A549 (cell line): Measurements from ENCODE around the gene C11orf98. TPM values are rescaled to one million over a fixed set of nuclear protein-coding genes. Genes with fewer than 3 reads are reported as not detected.
A peak's percentile ranks its signal among the peaks of the same experiment; 100 is the strongest.

Experiments used
- BHLHE40 ChIP-seq: IDR thresholded peaks from 2 replicates; pipeline ENCODE4 v1.6.1; 2012; ENCODE audit warnings: low read depth, low read length, inconsistent platforms
- CBX8 ChIP-seq: fragments of 200-600 bp; sonication (generic); IDR thresholded peaks from 2 replicates; pipeline ENCODE4 v1.6.1; 2016
- CEBPB ChIP-seq, 2 experiments: fragments of >200 bp in 1 of 2; sonication (Bioruptor Twin) in 1 of 2; formaldehyde crosslinking in 1 of 2; IDR thresholded peaks; 2 replicates each; pipeline ENCODE4 v1.6.1; 2012 to 2016
- CHD2 ChIP-seq: fragments of 150-350 bp; IDR thresholded peaks from 2 replicates; pipeline ENCODE4 v1.6.1; 2014; ENCODE audit warnings: low read length; ENCODE audit not compliant: partially characterized antibody
- CTCF ChIP-seq: fragments of >200 bp; sonication (Bioruptor Twin); formaldehyde crosslinking; IDR thresholded peaks from 3 replicates; pipeline ENCODE4 v1.5.1; 2016
- ELK1 ChIP-seq: fragments of 150-350 bp; IDR thresholded peaks from 2 replicates; pipeline ENCODE4 v1.6.1; 2014; ENCODE audit warnings: low read depth, mild to moderate bottlenecking, low read length
- ESRRA ChIP-seq: fragments of 150-350 bp; IDR thresholded peaks from 2 replicates; pipeline ENCODE4 v1.6.1; 2014; ENCODE audit warnings: mild to moderate bottlenecking, low read length, borderline replicate concordance
- FOSB ChIP-seq: fragments of 250-450 bp; sonication (Bioruptor Pico); IDR thresholded peaks from 2 replicates; pipeline ENCODE4 v1.5.0; 2020; ENCODE audit warnings: mild to moderate bottlenecking, moderate library complexity
- GATA3 ChIP-seq: IDR thresholded peaks from 2 replicates; pipeline ENCODE4 v1.6.1; 2012; ENCODE audit warnings: borderline replicate concordance
- HDAC2 ChIP-seq: fragments of 200-600 bp; sonication (generic); IDR thresholded peaks from 2 replicates; pipeline ENCODE4 v1.6.1; 2016
- HOXA7 ChIP-seq: fragments of 250-450 bp; sonication (Bioruptor Pico); IDR thresholded peaks from 2 replicates; pipeline ENCODE4 v1.5.0; 2020; ENCODE audit warnings: mild to moderate bottlenecking, moderate library complexity
- HOXB13 ChIP-seq: fragments of 250-450 bp; sonication (Bioruptor Pico); IDR thresholded peaks from 2 replicates; pipeline ENCODE4 v1.5.0; 2020; ENCODE audit warnings: low read depth, mild to moderate bottlenecking, moderate library complexity
- KDM1A ChIP-seq: fragments of 200-600 bp; sonication (generic); IDR thresholded peaks from 2 replicates; pipeline ENCODE4 v1.6.1; 2016; ENCODE audit warnings: low read depth, mild to moderate bottlenecking
- MAFK ChIP-seq: fragments of 450-650 bp; IDR thresholded peaks from 2 replicates; pipeline ENCODE4 v1.6.1; 2014; ENCODE audit not compliant: partially characterized antibody
- MAX ChIP-seq: IDR thresholded peaks from 2 replicates; pipeline ENCODE4 v1.6.1; 2012
- NR3C1 ChIP-seq: fragments of >200 bp; sonication (Bioruptor Twin); formaldehyde crosslinking; IDR thresholded peaks from 3 replicates; pipeline ENCODE4 v1.6.1; 2017
- POLR2AphosphoS2 ChIP-seq: conservative IDR thresholded peaks from 2 replicates; pipeline ENCODE4 v1.6.1; 2012; ENCODE audit warnings: low read length, improper control_type of control experiment, inconsistent platforms
- RAD21 ChIP-seq, 2 experiments: fragments of >200 bp in 1 of 2; sonication (Bioruptor Twin) in 1 of 2; formaldehyde crosslinking in 1 of 2; IDR thresholded peaks in 1 of 2; conservative IDR thresholded peaks in 1 of 2; 2 replicates in 1 of 2; 3 replicates in 1 of 2; pipeline ENCODE4 v1.6.1; 2012 to 2018; ENCODE audit warnings: inconsistent platforms in 1 of 2
- RCOR1 ChIP-seq: fragments of 150-350 bp; IDR thresholded peaks from 2 replicates; pipeline ENCODE4 v1.6.1; 2014; ENCODE audit warnings: antibody characterized with exemption, low read length, low read depth
- REST ChIP-seq: fragments of 200-600 bp; sonication (generic); IDR thresholded peaks from 2 replicates; pipeline ENCODE4 v1.6.1; 2016; ENCODE audit warnings: antibody characterized with exemption, mild to moderate bottlenecking, moderate library complexity
- RFX5 ChIP-seq: fragments of 450-650 bp; IDR thresholded peaks from 2 replicates; pipeline ENCODE4 v1.7.1; 2014; ENCODE audit warnings: antibody characterized with exemption, mild to moderate bottlenecking, moderate library complexity
- SREBF2 ChIP-seq: fragments of 450-650 bp; IDR thresholded peaks from 2 replicates; pipeline ENCODE4 v1.6.1; 2014; ENCODE audit warnings: mild to moderate bottlenecking, moderate library complexity
- TFCP2L1 ChIP-seq: fragments of 250-450 bp; sonication (Bioruptor Pico); IDR thresholded peaks from 2 replicates; pipeline ENCODE4 v1.5.0; 2021; ENCODE audit warnings: mild to moderate bottlenecking
- TP53 ChIP-seq: fragments of 250-450 bp; sonication (Bioruptor Pico); IDR thresholded peaks from 2 replicates; pipeline ENCODE4 v1.5.0; 2021; ENCODE audit warnings: mild to moderate bottlenecking, moderate library complexity
- USF2 ChIP-seq: fragments of 450-650 bp; IDR thresholded peaks from 2 replicates; pipeline ENCODE4 v1.6.1; 2014; ENCODE audit warnings: antibody characterized with exemption
- polyA plus RNA-seq, 4 experiments: library from polyadenylated mRNA; depleted of rRNA in 3 of 4; stranded (reverse); fragments of >200 nt; fragmentation: RNase III in 1 of 4; extraction: RNeasy Plus Mini Kit Qiagen cat#74134 plus additional on column Dnase treatment in 1 of 4; gene quantifications; 2 replicates in 3 of 4; 3 replicates in 1 of 4; pipeline ENCODE4 v1.2.3, GENCODE V29; 2011 to 2017
- TF ChIP-seq, protein P1 (sequence below): IDR thresholded peaks from 2 replicates; pipeline ENCODE4 v1.6.1; 2012
- TF ChIP-seq, protein P2 (sequence below): fragments of >200 bp; sonication (Bioruptor Twin); formaldehyde crosslinking; IDR thresholded peaks from 3 replicates; pipeline ENCODE4 v1.6.1; 2016
- TF ChIP-seq, protein P3 (sequence below): IDR thresholded peaks from 2 replicates; pipeline ENCODE4 v1.6.1; 2012; ENCODE audit warnings: low read depth, borderline replicate concordance
- TF ChIP-seq, protein P4 (sequence below): fragments of 250-450 bp; sonication (Bioruptor Pico); IDR thresholded peaks from 2 replicates; pipeline ENCODE4 v1.5.0; 2020; ENCODE audit warnings: low read depth, mild to moderate bottlenecking, moderate library complexity

C11orf98 gene
- polyA plus RNA-seq, 2 of the 4 experiments (the other 2 are of a cell fraction) = 91.7 to 140 TPM

DNA sequence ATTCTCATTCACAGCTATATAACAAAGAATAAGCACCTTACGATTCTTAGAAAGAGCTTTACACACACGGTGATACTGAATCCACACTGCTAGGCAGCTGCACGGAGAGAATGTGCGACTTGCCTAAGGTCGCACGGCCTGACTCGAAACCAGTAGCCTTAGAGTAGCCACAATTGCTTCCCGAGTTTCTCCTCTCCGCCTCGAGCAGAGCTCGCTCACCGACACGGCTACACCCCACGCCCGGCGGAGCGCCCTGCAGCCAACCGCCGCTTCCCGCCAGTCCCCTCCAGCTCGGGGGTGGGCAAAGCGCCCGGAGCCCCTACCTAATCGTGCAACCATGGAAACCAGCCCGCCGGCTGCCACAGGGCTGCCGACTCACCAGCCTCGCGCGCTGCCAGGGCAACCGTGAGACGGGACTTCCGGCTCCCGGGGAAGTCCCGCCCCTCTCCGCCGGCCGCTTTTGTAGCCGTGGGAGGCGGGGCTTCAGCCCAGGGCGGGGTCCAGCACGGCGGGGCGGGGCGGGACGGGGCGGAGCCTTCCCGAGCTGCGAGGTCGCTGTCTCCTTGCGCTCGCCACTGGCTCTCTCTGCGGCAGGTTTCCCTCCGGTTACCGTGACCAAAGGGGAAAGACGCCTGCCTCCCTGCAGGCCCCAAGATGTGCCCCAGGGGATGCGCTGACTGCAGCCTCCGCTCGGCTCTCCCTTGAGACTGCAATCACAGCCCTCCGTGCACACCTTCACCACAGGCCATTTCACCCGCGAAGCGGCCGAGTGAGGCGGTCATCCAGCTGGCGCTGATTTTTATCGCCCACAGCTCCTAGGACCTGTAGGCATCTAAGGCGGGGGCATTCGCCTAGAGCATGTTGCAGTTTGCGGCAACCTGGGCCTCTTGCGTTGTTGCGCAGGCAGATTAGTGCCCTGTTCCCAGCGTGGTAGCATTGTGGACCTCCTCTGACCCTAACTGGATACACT, 41.2 kb upstream of the C11orf98 start (continued):
- TF ChIP-seq, protein P1, sequence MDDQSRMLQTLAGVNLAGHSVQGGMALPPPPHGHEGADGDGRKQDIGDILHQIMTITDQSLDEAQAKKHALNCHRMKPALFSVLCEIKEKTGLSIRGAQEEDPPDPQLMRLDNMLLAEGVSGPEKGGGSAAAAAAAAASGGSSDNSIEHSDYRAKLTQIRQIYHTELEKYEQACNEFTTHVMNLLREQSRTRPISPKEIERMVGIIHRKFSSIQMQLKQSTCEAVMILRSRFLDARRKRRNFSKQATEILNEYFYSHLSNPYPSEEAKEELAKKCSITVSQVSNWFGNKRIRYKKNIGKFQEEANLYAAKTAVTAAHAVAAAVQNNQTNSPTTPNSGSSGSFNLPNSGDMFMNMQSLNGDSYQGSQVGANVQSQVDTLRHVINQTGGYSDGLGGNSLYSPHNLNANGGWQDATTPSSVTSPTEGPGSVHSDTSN = peak; percentile 3; the same call in 1 of the 2 replicates
- no peak for TF ChIP-seq SREBF2
- no peak for TF ChIP-seq HOXB13 (CRISPR knock-in tag)
- no peak for TF ChIP-seq CTCF
- TF ChIP-seq POLR2AphosphoS2 = no peak
- TF ChIP-seq RFX5 = no peak
- TF ChIP-seq ESRRA = no peak
- TF ChIP-seq NR3C1 = no peak
- TF ChIP-seq, protein P2, sequence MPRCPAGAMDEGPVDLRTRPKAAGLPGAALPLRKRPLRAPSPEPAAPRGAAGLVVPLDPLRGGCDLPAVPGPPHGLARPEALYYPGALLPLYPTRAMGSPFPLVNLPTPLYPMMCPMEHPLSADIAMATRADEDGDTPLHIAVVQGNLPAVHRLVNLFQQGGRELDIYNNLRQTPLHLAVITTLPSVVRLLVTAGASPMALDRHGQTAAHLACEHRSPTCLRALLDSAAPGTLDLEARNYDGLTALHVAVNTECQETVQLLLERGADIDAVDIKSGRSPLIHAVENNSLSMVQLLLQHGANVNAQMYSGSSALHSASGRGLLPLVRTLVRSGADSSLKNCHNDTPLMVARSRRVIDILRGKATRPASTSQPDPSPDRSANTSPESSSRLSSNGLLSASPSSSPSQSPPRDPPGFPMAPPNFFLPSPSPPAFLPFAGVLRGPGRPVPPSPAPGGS = 0 out of 3 replicates have a peak, but pooled peaks have one; percentile 42
- no peak for TF ChIP-seq HOXA7 (CRISPR knock-in tag)
- 0 out of 2 replicates have a peak, but pooled peaks have one; percentile 42 for TF ChIP-seq GATA3
- TF ChIP-seq RCOR1 = no peak
- TF ChIP-seq ELK1 = no peak
- no peak for TF ChIP-seq CEBPB (IDR thresholded peaks at IDR 0.05)
- peak; percentile 74; the same call in 1 of the 2 replicates for TF ChIP-seq TP53 (CRISPR knock-in tag)
- no peak for TF ChIP-seq BHLHE40
- no peak for TF ChIP-seq MAFK
- TF ChIP-seq REST = no peak
- TF ChIP-seq FOSB (CRISPR knock-in tag) = no peak
- TF ChIP-seq, protein P3, sequence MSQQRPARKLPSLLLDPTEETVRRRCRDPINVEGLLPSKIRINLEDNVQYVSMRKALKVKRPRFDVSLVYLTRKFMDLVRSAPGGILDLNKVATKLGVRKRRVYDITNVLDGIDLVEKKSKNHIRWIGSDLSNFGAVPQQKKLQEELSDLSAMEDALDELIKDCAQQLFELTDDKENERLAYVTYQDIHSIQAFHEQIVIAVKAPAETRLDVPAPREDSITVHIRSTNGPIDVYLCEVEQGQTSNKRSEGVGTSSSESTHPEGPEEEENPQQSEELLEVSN = no peak; the same call in none of the 2 replicates
- TF ChIP-seq TFCP2L1 (CRISPR knock-in tag) = 0 out of 2 replicates have a peak, but pooled peaks have one; percentile 5
- TF ChIP-seq KDM1A = no peak
- no peak for TF ChIP-seq USF2
- TF ChIP-seq RAD21 (conservative IDR thresholded peaks at IDR 0.05 in 1 of 2, IDR thresholded peaks at IDR 0.05 in 1 of 2) = no peak
- TF ChIP-seq MAX = peak; percentile 74; the same call in 1 of the 2 replicates
- no peak for TF ChIP-seq CBX8
- TF ChIP-seq, protein P4, sequence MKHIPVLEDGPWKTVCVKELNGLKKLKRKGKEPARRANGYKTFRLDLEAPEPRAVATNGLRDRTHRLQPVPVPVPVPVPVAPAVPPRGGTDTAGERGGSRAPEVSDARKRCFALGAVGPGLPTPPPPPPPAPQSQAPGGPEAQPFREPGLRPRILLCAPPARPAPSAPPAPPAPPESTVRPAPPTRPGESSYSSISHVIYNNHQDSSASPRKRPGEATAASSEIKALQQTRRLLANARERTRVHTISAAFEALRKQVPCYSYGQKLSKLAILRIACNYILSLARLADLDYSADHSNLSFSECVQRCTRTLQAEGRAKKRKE (CRISPR knock-in tag) = no peak
- no peak for TF ChIP-seq HDAC2
- TF ChIP-seq CHD2 = no peak
